Measurements from ENCODE around the gene ARHGAP19. TPM values are rescaled to one million over a fixed set of nuclear protein-coding genes. Genes with fewer than 3 reads are reported as not detected.
"Not testable (repeated sequence)": the region's sequence is repeated elsewhere in the genome, so short reads cannot be mapped to it uniquely, and the experiment has no call there.

ARHGAP19 gene
- total and polyA plus RNA-seq, 2 experiments from 2014 or later = 5.3 to 18.7 TPM

DNA sequence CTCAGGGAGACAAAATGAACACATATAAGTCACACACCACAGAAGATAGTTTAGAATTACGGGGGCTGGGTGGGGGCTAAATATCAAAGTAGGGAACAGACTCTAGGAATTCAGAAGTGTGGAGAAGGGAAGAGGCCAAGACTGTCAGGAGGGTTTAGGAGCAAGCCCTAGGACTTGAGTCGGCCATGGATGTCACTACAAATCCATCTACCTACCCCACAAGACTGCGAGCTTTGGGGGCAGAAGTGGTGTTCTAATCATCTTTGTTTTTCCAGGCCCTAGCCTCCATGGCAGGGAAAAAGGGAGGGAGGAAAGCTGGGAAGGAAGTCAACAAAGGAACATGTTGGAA, 5.8 kb upstream of the ARHGAP19 start:
- Histone ChIP-seq H3K27me3 (no peaks in the 10 kb centered on the region), H3K9me3 (ENCODE audit: low read depth) (no peaks in the 10 kb centered on the region), H3K4me1 (ENCODE audit: low read depth) (peaks cover 13% of the 10 kb centered on the region), H3K36me3 (no peaks in the 10 kb centered on the region), H3K4me3 (no peak overlapping the region), H3K27ac (peak overlapping the region; percentile 94)
- TF ChIP-seq CTCF (IDR thresholded peaks at IDR 0.05; ENCODE audit: low read depth, low read length) = no peak
- no peak for DNase-seq (ENCODE audit: low read depth in 1 of 2, low spot score in 1 of 2)

- no peak overlapping the region for H3K4me3 ChIP-seq
- H3K4me1 ChIP-seq (ENCODE audit: low read depth) = peaks cover 13% of the 10 kb centered on the region
- no peaks in the 10 kb centered on the region for H3K27me3 ChIP-seq
- peak; percentile 37 to 50 for DNase-seq (ENCODE audit: low read depth in 1 of 2, low spot score in 1 of 2)
- H3K36me3 ChIP-seq = no peaks in the 10 kb centered on the region
- peak overlapping the region; percentile 94 for H3K27ac ChIP-seq
- H3K9me3 ChIP-seq (ENCODE audit: low read depth) = no peaks in the 10 kb centered on the region
- no peak for TF ChIP-seq CTCF (IDR thresholded peaks at IDR 0.05; ENCODE audit: low read depth, low read length)
Measured at GRCh38 chr10:97297556-97298222, 5.3 kb upstream of the ARHGAP19 start.

- H3K4me1 ChIP-seq (ENCODE audit: low read depth) = peaks cover 5% of the 10 kb centered on the region
- H3K36me3 ChIP-seq = no peaks in the 10 kb centered on the region
- H3K4me3 ChIP-seq = no peak overlapping the region
- no peak overlapping the region for H3K27ac ChIP-seq
- no peak for TF ChIP-seq CTCF (IDR thresholded peaks at IDR 0.05; ENCODE audit: low read depth, low read length)
- H3K27me3 ChIP-seq = no peaks in the 10 kb centered on the region
- H3K9me3 ChIP-seq (ENCODE audit: low read depth) = no peaks in the 10 kb centered on the region
- no peak for DNase-seq (ENCODE audit: low read depth in 1 of 2, low spot score in 1 of 2)
Measured at GRCh38 chr10:97292862-97293198, 393 bp upstream of the ARHGAP19 start.

GRCh38 chr10:97291357-97292096, 910 bp downstream of the ARHGAP19 start:
- Histone ChIP-seq H3K27me3 (no peaks in the 10 kb centered on the region), H3K4me3 (peak overlapping the region; percentile 64), H3K9me3 (ENCODE audit: low read depth) (no peaks in the 10 kb centered on the region), H3K27ac (peak overlapping the region; percentile 92), H3K36me3 (no peaks in the 10 kb centered on the region), H3K4me1 (ENCODE audit: low read depth) (no peaks in the 10 kb centered on the region)
- TF ChIP-seq CTCF (IDR thresholded peaks at IDR 0.05; ENCODE audit: low read depth, low read length) = no peak
- no peak for DNase-seq (ENCODE audit: low read depth in 1 of 2, low spot score in 1 of 2)

- not testable (repeated sequence) for H3K4me3 ChIP-seq; H3K9me3 ChIP-seq (ENCODE audit: low read depth); DNase-seq (ENCODE audit: low read depth in 1 of 2, low spot score in 1 of 2); H3K27me3 ChIP-seq; H3K4me1 ChIP-seq (ENCODE audit: low read depth); H3K36me3 ChIP-seq
- H3K27ac ChIP-seq = peak overlapping the region; percentile 92
Measured at GRCh38 chr10:97290576-97291356, 1.7 kb downstream of the ARHGAP19 start.

DNA sequence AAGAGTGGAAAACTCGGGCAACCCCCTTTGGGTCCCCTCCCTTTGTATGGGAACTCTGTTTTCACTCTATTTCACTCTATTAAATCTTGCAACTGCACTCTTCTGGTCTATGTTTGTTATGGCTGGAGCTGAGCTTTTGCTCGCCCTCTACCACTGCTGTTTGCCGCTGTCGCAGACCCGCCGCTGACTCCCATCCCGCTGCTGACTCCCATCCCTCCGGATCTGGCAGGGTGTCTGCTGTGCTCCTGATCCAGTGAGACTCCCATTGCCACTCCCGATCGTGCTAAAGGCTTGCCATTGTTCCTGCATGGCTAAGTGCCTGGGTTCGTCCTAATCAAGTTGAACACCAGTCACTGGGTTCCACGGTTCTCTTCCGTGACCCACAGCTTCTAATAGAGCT, 2.4 kb downstream of the ARHGAP19 start:
- not testable (repeated sequence) for H3K27ac ChIP-seq; H3K36me3 ChIP-seq; H3K4me1 ChIP-seq (ENCODE audit: low read depth); H3K4me3 ChIP-seq; H3K27me3 ChIP-seq; H3K9me3 ChIP-seq (ENCODE audit: low read depth); DNase-seq (ENCODE audit: low read depth in 1 of 2, low spot score in 1 of 2)
